ENCODE data around the gene RAI1.
"Not testable (repeated sequence)": the region's sequence is repeated elsewhere in the genome, so short reads cannot be mapped to it uniquely, and the experiment has no call there.

The RAI1 gene

DNA sequence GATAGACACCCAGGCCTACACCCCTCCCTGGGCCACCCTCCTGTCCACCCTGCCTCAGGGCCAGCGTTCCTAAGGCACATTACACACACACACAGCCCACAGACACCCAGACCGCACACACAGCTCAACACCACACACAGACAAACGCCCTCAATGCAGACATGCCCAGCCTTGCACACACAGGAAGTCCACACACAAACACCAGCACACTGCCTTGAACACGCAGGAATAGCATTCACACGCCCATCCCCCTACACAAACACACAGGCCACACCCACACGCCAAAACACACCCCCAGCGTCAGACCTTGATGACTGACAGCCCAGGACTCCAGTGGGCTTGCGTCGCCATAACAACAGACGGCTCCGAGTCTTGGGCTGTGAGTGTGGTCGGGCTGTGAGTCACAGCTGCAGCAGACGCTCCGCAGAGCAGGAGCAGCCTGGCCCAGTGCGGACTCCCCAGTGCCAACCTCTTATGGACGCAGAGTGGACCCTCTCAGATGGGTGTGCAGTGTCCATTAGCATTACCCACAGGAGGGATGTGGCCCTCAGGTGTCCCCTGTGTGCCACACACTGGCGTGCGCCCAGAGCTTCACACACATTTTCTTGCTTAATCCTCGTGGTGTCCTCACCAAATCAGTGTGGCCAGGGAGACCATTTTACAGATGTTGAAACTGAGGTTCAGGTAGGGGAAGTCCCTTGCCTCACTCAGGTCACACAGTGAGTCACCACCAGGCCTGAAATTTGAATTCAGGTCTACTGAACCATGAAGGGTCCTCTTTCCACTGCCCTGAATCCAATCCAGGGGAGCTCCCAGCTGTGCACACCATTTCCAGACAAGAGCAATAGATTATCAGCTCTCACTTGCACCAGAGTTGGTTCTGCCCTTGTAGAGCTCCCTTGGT lies 17.8 kb upstream of the RAI1 start:
- intact Hi-C loops (cut with DNase I): no loop called here
- peak in 9 of 10 donors; percentile 26 to 96 (median 76) for DNase-seq

DNA sequence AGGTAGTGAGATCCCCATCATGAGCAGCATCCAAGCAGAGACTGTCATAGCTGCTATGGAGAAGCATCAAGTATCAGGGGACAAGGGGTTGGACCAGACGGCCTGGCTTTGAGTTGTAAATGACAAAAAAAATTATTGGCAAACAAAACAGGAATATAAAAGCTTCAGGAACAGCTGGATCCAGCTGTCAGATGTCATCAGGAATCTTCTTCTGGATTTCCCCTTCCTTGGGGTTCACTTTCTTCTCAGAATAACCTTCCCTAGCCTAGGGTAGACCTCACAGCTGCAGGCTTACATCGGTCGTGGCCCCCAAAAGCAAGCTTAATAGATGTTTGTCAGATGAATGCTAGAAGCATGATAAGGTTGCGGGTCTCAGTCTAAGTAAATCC lies 17.2 kb upstream of the RAI1 start:
- intact Hi-C loops (cut with DNase I): no loop called here
- peak in 1 of 10 donors; percentile 10 for DNase-seq

DNA sequence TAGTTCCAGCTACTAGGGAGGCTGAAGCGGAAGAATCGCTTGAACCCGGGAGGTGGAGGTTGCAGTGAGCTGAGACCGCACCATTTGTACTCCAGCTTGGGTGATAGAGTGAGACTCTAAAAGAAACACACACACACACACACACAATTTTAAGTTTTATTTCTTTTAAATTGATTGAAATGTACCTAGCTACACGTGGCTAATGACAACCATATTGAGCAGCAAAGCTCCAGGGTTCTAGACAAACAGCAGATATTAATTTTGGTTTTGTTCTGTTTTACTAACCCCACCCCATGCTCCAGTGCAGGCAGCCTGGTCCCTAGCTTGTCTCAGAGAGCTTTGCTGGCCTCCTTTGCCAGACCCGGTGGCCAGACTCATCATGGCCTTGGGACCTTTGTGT lies 16.0 kb upstream of the RAI1 start:
- DNase-seq: no peak
- intact Hi-C loops (cut with DNase I): no loop called here

DNA sequence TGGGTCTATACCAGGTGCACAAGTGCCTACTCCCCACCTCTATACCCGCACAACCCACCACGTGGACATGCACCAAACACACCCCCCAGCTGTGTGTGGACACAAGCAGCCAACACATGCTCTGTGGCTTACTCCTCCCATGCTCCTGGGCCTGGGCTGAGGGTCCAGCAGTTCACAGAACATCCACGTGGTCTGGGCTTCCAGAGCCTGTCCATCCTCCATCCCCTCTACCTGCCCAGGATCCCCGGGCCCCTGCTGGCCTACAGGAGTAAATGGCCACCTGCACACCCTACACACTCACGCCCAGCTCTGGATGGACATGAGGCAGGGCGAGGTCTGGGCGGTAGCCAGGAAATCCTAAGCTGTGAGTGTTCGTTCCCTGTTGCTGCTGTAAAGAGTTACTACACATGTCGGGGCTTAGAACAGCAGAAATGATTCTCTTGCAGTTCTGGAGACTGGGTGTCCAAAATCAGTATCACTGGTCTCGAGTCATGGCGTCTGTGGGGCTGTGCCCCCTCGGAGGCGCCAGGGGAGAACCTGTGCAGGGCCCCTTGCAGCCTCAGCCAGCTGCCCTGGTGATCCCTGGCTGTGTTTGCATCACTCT lies 15.0 kb upstream of the RAI1 start:
- intact Hi-C loops (cut with DNase I): no loop called here
- DNase-seq: no peak

DNA sequence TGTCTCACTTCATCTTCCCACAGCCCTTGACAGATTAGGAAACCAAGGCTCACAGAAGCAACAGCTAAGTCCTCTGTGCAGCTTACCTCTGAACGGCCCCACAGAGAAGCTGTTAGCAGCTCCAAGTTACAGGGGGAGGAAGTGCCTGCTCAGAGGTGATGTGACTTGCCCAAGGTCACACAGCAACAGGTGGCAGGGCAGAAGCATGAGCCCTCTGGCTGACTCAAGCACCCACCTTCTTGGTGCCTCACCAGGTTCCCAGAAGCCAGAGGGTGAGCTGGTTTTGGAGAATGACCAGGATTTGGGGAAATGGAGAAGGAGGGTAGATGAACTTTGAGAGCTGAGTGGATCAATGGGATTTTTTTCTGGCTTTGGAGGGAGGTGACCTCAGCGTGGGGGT lies 14.0 kb upstream of the RAI1 start:
- intact Hi-C loops (cut with DNase I): no loop called here
- DNase-seq: peak in 1 of 10 donors; percentile 3

DNA sequence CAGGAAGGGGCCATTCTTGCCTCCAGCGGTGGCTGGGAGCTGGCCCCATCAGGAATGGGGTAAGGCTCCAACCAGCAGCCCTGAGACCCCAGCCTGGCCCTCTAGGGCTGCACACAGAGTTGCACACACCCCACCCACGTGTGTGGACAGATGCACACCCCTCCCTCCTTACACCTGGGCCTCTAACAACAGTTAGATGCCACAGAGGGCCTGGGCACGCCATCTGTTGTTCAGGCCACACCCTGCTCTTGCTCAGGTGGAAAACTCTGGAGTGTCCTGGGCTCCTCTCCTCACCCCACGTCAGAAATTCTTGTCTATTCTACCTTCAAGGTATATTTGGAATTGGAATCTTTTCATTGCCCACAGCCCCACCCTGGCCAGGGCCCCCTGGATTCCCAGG lies 13.3 kb upstream of the RAI1 start:
- intact Hi-C loops (cut with DNase I): no loop called here
- DNase-seq: peak in 1 of 10 donors; percentile 60

DNA sequence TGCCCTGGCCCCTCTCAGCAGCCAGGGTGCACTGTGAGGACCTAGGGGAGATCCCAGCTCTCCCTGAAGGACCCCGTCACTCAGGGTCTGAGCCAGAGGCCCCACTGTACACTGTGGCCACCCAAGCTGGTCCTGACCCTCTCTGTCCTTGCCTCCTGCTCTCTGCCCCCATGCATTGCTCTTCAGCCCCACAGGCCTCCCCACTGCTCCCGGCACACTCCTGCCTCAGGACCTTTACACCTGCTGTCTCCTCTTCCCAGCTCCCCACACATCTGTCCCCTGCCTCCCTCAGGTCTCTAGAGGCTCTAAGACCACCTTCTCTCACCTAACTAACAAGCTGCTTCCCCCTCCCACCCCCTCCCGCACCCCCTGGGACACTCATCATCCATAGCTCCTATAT lies 12.9 kb upstream of the RAI1 start:
- intact Hi-C loops (cut with DNase I): no loop called here
- peak in 2 of 10 donors; percentile 24 to 47 for DNase-seq

DNA sequence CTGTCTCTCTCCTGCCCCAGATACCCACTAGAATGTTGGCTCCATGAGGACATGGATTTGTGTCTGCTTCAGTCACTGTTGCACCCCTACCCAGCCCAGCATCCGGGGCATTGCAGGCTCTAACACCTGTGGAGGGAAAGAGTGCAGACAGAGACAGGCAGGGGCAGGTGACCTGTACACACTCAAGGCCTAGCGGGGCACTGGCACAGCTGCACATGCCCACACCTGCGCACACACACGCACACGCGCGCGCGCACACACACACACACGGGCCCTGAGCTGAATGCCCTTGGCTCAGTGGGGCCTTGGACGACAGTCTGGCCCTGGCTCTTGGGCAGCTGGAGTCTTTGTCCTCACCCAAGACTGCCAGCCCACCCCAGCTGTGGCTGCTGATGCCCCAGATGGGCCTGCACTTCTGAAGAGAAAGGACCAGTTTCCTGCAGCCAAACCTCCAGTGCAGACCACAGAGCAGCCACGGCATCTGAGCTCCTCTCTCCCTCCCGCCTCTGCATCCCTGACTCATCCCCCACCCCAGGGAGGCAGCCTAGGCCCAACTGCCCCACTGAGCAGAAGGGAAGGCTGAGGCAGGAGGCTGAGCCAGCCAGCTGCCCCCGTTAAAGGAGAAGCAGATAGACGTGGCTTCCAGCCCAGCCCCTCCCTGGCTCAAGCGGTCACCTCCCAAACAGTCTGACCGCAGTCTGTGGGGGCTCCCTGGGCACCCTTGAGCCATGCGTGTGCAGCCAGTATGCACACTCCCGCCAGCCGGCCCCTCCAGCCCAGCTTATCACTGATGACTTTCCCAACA lies 12.3 kb upstream of the RAI1 start:
- intact Hi-C loops (cut with DNase I): no loop called here
- peak in 2 of 10 donors; percentile 60 to 67 for DNase-seq

DNA sequence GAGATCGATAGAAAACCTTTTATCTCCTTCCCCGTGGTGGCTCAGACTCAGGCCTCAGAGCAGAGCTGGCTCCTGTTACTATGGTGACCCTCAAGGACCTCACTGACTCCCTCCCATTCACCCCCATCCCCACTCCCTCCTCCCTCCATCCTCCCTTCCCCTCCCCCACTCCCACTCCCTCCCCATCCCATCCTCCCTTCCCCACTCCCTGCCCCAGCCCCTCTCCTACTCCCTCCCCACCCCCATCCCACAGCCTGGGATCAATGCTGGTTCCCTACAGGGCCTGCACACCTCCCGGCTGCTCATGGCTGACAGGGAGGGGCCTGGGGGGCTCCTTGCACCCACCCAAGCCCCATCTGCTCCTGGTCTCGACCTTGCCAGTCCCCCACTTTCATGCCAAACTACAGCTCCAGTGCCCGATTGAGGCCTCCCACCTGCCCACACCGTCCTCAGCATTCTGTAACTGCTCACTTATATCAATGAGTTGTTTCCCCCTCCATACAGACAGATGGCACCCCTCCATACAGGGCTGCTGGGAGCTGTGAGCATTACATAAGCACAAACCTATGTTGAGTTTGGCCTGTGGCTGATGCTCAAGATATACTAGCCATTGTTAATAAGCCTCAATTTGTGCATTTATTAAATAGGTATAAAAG lies 11.6 kb upstream of the RAI1 start:
- intact Hi-C loops (cut with DNase I): no loop called here
- DNase-seq: peak in 3 of 10 donors; percentile 26 to 83 (median 68)

DNA sequence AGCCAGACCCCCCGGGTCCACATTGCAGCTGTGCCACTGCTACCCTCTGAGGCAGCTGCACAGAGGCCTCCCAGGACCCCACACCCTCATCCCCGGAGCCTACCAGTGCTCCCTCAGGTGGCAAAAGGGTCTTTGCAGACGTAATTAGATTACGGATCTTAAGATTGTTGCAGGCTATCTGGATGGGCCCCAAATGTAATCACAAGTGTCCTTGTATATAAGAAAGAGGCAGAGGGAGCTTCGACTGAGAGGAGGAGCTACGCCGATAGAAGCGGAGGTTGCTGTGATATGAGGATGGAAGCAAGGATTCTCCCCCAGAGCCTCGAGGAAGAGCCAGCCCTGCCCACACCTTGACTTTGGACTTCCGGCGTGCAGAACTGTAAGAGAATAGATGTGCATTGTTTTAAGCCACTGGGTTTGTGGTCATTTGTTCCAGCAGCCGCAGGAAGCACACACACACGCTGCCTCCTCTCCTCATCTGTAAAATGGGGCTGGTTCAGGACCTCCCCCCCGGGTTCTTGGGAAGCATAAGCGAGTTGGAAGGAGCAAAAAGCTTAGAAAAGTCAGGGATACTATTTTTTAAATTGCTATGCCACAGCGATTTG lies 10.5 kb upstream of the RAI1 start:
- DNase-seq: peak in 1 of 10 donors; percentile 63
- intact Hi-C loops (cut with DNase I): no loop called here

DNA sequence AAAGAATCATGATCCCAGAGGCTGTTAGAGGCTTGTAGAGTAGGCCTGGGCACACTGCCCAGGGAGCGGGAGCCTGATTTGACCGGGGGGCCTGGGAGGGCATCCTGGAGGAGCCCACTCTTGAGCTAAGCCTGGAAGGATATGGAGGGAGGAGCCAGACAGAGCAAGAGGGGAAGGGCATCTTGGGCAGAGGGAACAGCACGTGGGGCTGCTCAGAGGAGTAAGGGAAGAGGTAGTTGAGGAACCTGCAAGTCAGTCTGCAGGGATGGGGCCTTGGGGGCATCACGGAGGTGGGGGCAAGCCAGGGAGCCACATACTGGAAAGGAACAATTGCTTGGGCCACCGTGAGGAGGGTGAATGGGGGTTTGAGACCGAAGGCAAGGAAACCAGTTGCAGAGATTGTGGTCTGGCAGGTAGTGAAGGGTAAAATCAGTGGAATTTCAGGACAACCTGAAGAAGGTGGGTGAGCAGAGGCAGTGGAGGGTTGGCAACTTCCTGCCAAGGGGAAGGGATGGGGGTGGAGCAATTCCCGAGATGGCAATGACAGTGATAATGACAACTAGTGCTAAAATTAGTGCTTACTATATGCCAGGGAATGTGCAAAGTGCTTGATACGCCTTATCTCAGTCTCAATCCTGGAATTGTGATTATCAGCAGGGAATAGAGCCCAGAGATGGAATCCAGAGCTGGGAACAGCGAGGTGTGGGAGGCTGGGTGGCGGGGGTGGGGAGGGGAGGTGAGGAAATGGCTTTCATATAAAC lies 9.7 kb upstream of the RAI1 start:
- intact Hi-C loops (cut with DNase I): no loop called here
- peak in 2 of 10 donors; percentile 22 to 59 for DNase-seq

DNA sequence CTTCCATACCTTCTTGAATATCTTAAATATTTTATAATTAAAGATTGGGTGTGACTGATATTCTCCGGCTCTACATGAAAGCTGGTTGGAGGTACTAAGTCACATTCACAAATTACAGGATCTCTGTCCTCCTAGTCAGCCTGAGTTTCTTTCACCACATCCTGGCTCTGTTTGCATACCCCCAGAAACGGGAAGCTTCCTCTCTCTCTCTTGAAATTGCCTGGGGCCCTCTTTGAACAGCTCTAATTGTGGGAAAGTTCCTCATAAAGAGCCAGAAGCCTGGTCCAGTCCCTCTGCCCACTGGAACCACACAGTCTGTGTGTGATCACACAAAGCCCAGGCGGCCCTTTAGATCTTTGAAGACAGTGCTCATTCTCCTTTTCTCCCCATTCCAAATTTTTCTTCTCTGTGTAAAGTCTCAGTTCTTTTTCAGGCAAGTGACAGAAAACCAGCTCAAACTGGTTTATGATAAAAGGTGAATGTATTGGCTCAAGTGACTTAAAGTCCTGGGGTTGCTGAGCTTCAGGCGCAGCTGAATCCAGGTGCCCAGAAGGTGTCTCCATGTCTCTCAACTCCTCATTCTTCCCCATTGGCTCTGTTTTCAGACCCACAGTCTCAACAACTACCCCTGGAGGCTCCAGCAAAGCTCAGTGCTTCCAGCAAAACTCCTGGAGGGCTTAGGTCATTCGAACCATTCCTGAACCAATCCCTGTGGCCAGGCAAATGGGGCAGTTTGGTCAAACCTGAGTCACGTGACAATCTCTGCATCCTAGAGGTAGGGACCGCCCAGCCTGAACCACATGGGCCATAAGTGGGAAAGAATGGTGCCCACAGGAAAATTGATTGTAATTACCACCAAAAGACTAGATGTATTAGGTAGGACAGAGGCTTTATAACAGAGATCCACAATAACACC lies 8.5 kb upstream of the RAI1 start:
- peak in 2 of 10 donors; percentile 4 to 61 for DNase-seq
- intact Hi-C loops (cut with DNase I): no loop called here

DNA sequence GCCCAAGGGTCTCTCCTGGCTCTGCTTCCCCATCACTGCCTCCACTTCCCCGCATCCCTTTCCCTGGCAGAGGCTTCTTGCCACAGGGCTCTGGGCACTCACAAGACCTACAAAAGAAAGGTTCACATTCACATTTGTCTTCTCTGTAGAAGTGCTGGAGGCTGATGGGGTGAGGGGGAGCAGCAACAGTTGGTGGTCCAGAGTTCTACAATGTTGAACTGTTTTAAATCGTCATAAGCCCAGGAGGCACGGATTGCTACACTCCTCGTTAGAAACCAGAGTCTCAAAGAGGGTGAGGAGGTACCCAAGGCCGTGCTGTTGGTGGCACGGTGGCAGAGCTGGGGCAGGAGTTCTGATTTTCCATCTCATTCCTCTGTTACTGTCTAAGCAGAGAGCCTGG lies 5.8 kb upstream of the RAI1 start:
- DNase-seq: peak in 1 of 10 donors; percentile 24
- intact Hi-C loops (cut with DNase I): no loop called here

DNA sequence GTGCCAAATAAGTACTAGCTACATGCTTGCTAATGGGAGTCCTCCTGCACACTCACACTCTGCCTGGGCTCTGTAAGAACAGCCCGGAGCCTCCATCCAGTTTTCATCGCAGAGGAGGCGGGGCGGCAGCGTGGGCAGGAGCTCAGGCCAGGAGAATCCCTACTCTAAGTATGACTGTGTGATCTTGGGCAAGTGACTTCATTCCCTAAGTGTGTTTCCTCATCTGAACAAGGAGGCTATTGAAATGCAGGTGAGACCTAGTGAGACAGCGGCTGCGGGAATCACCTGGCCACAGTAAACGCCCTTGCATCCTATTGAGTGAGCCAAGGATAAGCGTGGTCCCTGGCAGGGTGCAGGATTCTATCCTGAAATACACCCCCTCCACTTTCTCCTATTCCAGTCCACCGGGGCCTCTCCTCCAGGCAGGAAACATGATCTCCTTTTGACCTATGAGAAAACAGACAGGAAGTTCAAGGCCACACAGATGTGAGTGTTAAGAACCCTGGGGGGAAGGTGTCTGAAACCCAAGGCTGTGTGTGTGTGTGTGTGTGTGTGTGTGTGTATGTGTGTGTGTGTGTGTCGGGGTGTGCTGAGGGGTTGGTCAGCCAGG lies 5.2 kb upstream of the RAI1 start:
- intact Hi-C loops (cut with DNase I): no loop called here
- peak in 3 of 10 donors; percentile 79 to 90 (median 87) for DNase-seq

DNA sequence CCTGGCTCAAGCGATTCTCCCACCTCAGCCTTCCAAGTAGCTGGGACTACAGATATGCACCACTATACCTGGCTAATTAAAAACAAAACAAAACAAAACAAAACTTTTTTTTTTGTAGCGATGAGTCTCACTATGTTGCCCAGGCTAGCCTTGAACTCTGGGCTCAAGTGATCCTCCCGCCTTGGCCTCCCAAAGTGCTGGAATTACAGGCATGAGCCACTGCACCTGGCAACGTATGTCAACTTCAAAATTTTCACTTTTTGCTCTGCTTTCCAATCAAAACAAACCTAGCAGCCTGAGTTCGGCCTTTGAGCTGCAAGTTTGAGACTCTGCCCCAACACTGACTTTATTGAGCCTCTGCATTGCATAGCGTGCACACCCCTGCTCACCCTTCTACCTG lies 4.5 kb upstream of the RAI1 start:
- intact Hi-C loops (cut with DNase I): no loop called here

DNA sequence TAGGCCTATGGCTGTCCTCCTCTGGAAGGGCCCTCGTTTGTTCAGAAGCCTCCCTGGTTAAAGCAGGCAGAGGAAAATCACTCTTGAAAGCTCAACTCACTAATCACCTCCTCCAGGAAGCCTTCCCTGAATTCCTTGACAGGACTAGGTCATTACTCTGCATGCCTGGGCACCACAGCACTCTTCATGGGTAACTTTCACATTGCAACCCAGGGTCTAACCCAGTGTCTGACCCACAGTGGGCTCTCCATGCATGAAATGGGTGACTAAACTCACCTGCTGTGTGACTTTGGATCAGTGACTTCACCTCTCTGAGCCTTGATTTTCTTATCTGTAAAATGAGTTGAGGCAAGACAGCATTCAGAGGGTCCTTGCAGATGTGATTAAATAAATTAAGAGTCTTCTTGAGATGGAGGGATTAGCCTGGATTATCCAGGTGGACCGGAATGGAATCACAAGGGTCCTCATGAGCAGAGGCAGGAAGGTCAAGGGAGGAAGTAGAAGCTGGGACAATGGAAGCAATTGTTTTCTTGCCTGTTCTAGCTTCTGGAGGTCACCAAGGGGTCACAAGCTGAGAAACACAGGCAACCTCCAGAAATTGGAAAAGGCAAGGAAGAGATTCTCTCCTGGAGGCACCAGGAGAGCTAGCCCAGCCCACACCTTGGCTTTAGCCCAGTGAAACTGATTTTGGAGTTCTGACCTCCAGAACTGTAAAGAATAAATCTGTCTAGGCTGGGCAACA lies 3.8 kb upstream of the RAI1 start:
- DNase-seq: peak in 1 of 10 donors; percentile 0

More for the DNA sequence above, 4.5 kb upstream of the RAI1 start:
- DNase-seq: peak in 1 of 10 donors; percentile 25

DNA sequence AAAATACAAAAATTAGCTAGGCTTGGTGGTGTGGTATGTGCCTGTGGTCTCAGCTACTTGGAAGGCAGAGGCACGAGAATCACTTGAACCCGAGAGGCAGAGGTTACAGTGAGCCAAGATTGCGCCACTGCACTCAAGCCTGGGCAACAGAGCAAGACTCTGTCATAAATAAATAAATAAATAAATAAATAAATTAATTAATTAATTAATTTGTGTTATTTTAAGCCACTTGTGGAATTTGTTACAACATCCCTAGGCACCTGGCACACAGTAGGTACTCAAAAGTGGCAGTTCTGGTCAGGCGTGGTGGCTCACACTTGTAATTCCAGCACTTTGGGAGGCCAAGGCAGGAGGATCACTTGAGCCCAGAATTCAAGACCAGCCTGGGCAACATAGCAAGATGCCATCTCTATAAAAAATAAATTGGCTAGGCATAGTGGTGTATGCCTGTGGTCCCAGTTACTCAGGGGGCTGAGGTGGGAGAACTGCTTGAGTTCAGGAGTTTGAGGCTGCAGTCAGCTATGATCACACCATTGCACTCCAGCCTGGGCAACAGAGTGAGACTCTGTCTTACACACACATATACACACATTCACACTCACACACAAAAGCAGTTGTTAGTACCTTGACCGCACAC lies 3.1 kb upstream of the RAI1 start:
- peak in 1 of 10 donors; percentile 2 for DNase-seq
- intact Hi-C loops (cut with DNase I): not testable (repeated sequence)

More for the DNA sequence above, 3.8 kb upstream of the RAI1 start:
- intact Hi-C loops (cut with DNase I): no loop called here

All from posterior cingulate gyrus (tissue), 11 donors.